NCI-H187 treated with DMSO at 0.1 percent for 48 hours (cell line): Measurements from ENCODE around the gene IRF8.
"Not testable (repeated sequence)": the region's sequence is repeated elsewhere in the genome, so short reads cannot be mapped to it uniquely, and the experiment has no call there.

Source experiments
- DNase-seq: peaks from one replicate; lab custom pipeline; 2025; lab: John Stamatoyannopoulos, UW

Gene IRF8

DNA sequence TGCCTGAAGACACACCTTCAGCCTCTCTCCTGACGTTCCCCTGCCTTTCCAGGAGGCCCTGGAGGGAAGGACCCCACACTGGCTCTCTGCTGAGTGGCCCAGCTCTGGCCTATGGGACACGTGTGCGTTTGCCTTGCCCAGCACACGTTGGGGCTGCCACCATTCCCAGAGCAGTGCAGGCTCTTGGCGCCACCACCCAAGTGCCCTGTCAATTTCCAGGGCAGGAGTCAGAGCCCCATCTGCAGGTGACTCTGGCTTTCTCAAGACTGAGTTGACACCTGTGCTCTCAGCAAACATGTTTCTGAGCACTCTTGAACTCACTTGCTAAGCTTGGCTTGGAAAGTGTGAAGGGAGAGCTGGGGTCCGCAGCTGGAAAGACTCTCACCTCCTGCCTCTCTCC is 4.7 kb upstream of the IRF8 start:
- no peak for DNase-seq

DNA sequence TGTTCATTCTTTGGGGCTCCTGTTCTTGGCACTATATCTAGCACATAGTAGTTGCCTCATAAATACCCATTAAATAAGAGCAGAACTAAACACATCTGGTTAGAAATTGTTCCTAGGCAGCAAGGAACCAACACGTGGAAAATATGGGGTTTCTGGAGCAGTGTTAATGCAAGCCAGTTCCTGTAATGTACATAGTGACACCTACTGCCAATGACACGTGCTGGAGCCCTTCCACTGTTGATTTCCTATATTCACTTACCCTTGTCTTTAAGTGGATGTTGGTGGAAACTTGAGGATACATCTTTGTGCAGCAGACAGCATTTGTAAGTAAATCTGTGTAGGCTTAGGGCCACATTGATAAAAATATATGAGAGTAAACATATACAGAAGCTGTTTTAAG is 1.6 kb upstream of the IRF8 start:
- no peak for DNase-seq

DNA sequence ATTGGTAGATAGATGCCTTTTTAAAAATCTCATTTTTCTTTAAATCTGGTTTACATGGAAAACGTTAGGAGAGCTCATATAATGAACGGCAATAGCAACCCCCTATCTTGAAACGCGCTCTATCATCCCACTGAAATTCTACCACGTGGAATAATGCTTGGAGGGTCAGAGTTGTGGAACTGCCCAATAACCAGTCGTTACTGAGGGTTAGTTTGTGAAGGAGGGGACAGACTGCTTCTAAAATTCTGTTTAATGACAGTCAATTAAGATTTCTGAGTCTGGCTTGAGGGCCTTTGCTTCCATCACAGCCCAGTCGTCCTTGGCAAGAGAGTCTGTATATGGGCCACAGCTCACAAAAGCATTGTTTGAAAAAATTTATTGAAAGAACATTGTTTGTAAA is 482 bp downstream of the IRF8 start:
- DNase-seq = no peak

DNA sequence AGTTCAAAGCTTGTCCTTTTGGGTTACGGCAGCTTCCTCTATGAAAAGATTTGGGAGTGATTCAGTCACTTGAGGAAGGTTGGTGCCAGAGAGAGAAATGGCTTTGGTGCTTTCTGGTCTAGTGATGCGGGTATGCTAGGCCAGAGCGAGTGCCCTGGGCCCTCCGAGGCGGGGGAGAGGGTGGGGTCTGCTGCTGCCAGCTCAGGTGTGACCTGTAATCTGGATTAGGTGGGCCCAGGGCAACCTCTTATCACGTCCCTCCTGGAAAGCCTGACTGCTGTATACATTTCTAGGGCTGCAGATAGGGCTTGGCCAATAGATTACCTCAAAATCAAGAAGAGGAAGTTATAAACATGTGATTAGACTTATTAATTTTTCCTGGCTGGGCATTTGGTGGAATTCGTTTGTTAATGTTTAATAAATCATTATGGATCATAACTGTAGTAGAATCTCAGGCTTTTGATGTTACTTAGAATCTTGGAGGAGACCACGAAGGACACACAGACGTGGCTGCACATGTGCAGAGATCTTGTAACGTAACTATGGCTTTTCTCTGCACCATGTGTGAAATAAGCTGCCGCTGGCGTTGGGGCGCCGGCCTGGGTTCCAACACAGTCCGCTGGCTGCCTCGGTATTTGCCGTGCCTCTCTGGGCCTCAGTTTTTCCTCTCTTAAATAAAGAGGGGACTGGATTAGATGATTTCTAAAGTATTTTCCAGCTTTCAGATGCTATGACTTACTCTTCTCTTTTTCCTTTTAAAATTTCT is 1.2 kb downstream of the IRF8 start:
- no peak for DNase-seq

DNA sequence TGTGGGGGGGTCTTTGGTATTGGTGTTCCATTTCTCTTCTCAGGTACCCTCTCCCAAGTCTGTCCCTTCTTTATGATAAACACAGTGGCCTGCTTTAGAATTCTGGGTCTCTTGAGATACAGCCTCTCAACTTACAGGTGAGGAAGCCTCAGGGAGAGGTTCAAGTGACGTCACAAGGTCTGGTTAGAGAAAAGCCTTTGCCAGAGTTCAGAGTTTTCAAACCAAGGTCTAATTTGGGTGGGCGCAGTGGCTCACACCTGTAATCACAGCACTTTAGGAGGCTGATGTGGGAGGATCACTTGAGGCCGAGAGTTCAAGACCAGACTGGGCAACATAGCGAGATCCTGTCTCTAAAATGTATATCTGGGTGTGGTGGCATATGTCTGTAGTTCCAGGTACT is 2.1 kb downstream of the IRF8 start:
- no peak for DNase-seq

DNA sequence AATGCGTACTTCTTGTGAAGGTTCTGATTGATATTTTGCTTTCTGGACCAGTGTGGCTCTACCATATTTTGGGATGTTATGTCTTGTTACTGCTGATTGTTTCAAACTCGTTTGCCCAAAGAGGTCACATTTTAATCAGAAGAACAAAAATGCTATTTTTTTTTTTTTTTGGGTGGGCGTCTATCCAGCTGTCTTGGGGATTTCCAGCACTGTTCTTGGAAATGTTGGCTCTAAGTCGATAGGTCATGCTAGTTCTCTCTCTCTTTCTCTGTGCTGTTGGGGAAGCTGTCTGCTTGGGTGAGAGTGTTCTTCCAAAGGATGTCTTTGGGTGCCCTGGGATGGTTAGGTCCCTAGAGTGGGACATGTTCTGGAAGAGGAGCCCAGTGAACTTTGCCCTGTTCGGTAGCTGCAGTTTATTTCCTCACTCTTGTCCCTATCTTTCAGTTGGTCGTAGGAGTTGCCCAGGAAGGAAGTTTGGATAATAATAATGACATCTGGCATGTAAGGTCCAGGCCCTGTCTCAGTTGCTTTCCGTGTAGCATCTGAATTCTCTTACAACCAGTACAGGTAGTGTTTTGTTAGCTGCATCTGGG is 2.9 kb downstream of the IRF8 start:
- no peak for DNase-seq

DNA sequence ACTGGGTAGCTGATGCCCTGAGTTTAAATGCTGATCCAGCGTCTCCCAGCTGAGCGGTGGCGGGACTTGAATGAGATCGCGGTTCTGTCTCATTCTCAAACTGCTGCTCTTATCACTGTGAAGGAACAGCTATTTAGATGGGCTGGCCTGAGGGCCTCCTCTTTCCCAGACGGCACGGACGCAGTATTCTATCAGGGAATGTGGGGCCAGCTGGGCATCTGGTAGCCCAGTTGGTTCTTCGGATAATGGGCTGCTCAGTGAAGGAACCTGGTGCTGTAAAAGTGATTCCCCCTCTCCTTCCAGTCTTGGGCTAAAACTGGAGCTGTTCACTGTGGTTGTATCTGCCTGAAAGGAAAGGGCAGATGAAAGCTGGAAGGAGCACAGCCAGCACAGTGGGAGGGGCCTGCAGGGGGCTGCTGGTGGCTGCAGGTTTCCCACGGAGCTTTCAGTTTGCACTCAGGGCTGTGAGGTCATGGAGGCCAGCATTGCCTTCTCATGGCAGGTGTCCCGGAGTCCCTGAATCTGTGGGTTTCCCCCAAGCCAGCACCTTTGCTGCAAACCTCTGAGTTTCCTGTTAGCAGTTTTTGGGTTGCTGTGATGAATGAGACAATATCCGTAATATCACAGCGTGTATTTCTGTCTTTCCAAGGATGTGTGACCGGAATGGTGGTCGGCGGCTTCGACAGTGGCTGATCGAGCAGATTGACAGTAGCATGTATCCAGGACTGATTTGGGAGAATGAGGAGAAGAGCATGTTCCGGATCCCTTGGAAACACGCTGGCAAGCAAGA is 3.6 kb downstream of the IRF8 start:
- no peak for DNase-seq

DNA sequence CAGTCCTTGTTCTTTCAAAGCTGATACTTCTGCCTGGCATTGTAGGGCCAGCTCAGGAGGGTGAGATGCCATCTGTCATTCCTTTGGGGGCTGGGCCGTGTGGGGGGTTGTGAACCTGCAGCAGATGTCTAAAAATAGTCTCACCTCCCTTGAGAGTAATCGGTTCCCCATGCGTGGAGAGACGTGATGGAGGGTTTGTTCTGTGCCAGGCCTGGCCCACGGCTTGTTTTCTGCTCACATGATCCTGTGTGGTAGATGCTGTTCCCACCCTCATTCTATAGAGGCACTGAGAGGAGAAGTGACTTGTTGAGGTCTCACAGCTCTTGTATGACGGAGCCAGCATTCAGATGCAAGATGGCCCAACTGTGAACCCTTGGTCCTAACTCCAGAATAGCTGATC is 4.6 kb downstream of the IRF8 start:
- DNase-seq = no peak

DNA sequence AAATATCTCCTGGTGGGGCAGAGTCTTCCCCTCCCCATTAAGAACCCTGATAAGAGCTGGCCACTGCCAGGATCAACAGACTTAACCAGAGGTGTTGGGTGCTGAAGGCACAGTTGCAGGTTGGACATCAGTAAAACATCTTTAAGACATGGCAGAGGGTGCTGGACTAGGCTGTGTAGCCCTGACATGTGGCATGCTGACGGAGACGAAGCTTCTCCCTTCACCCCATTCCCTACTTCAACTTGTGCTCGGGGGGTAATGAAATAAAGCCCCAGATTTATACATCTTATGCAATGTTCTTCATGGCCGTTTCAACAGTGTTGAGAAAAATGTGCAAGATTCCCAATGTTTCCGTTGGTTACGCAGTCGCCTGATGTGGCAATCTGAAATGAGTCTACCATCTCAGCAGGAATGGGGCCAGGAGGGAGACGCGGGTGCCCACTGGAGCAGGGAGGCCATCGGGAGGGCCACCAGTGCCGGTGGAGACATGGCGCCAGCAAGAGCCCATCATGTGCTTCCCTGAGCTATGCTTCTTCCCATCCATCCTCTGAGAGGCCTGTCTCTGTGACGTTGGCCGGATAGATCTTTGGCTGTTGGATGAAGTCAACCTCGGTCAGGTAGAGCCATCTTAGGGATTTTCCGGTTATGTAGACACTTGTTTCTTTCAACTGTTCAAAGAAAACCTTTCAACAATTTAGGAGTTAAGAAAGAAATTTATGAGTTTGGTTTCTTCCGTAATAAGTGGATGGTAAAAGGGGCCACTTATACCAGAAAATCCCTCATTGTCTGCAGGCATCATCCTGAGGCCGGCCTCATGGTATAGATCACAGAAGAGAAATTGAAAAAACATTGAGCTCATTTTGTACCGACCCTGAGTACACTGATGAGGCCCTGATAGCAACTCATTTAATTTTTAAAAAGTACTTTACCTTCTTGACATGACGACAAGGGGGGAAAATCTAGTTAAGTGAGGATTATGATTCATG is 6.4 kb downstream of the IRF8 start:
- no peak for DNase-seq

DNA sequence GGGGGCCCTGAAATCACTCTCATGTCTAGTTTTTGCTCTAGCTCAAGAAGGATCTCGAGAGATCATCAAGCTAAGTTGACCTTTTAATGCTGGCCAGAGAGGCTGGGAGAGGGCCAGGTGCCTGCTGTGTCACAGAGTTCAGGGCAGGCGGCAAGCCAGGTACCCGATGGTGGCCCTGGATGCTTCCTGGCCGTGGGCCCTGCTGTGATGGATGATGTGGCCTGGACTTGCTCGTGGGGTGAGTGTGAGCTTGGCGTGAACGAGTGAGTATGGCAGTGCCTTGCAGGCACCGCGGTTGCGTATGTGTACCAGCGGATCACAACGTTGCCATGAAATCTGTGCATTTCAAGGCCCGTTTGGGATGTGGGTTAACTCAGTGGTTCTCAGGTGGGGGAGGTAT is 7.4 kb downstream of the IRF8 start:
- no peak for DNase-seq

DNA sequence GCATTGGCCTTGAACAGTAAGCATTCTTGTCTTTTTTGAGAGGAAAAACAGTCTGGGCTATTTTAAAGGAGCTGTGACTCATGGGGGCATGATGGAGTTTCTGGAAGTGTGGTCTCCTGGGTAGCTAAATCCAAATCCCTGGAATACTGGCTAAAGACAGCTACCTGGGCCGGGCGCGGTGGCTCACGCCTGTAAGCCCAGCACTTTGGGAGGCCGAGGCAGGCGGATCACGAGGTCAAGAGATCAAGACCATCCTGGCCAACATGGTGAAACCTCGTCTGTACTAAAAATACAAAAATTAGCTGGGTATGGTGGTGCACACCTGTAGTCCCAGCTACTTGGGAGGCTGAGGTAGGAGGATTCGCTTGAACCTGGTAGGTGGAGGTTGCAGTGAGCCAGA is 8.3 kb downstream of the IRF8 start:
- not testable (repeated sequence) for DNase-seq

DNA sequence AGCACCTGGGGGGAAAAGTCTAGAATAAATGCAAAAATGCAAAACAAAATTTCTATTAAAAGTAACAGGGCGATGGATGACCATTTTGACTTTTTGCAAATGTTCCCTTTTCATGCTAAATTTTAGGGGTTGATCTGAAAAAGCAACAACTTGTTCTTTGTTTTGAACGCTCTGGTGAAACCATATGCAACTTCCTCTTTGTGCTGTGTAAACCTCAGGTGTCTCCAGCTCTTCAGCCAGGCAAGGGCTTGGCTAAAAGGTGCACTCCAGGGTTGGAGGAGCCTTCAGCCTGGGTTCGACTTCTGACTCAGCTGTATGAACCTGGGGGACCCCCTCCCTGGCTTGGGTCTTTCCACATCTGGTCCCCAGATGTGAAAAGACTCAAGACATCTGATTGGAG is 9.5 kb downstream of the IRF8 start:
- no peak for DNase-seq

DNA sequence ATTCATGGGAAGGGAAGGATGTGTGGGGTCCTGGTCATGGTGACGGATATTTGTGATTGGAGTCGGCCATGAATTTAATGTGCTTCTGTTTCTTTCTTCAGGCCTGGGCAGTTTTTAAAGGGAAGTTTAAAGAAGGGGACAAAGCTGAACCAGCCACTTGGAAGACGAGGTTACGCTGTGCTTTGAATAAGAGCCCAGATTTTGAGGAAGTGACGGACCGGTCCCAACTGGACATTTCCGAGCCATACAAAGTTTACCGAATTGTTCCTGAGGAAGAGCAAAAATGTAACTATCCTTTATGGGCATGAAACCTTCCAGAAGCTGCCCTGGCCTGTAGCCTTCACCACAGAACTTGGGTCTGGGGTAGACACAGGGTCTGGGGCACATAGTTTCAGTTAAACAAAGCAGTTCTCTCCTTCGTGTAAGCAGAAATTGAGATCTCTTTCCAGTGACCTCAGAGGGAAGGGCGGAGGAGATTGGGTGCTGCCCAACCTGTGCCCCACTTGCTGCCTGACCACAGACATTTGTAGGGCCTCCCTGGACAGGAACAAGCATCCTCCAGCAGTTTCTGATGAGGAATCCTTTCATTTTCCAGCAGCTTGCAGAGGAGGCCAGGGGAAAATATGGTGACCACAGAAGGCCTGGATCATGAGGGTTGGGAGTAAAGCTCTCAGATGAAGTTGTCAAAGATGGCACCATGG is 10.1 kb downstream of the IRF8 start:
- DNase-seq = no peak

DNA sequence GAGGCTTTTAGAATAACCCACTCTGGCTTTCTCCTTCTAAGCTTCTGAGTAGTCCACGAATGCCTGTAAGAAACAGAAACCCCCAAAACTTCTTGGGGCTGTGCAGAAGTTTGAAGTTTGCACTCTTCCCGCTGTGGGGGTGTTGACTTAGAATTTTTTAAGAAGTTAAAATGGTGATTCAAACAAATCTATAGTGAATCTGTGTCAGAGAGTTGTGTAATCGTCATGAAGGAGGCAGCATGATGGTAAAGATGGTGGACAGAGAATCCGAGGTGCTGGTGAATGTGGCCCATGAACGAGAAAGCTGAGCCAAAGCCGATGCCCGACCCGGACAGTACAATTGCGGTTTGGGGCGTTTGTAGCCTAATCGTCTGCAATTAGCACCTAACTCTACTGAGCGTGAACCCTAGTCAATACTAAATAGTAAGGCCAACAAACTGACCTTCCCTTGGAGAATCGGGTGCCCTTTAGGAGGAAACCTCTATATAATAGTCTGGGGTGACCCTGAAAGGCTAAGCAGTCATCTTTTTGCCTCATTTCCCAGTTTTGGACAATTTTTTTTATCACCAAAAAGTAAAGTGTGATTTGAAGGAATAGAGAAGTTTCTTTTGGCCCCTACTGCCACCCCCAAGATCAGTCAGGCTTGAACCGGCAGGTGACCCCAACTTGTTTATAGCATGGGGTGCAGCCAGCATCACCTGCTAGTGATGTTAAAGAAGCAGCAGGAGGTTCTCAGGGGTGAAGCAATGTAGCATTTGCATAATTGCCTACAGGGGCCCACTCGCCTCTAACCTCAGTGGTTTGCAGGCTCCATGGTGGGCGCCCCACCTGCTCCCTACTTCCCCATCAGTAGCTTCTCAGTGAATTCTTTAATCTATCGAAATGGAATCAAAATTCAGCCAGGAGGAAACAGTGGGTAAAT is 11.2 kb downstream of the IRF8 start:
- DNase-seq = no peak

DNA sequence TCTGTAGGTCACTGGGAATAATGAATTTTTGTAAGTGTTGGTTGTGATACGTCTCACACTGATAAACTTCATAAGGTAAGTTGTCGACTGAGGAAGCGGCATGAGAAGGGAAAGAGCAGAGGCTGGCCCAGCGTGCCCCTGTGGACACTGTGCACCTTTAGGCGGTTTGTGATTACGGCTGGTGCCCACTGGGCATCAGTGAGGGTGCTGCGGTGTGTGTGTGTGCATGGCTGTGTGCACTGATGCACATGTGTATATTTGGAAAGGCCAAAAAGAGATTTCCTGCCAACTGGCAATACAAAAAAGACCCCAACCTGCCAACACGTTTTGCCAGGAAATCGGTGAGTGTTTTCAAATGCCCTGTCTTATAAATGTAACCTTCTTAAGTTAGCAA is 11.9 kb downstream of the IRF8 start:
- DNase-seq = no peak

DNA sequence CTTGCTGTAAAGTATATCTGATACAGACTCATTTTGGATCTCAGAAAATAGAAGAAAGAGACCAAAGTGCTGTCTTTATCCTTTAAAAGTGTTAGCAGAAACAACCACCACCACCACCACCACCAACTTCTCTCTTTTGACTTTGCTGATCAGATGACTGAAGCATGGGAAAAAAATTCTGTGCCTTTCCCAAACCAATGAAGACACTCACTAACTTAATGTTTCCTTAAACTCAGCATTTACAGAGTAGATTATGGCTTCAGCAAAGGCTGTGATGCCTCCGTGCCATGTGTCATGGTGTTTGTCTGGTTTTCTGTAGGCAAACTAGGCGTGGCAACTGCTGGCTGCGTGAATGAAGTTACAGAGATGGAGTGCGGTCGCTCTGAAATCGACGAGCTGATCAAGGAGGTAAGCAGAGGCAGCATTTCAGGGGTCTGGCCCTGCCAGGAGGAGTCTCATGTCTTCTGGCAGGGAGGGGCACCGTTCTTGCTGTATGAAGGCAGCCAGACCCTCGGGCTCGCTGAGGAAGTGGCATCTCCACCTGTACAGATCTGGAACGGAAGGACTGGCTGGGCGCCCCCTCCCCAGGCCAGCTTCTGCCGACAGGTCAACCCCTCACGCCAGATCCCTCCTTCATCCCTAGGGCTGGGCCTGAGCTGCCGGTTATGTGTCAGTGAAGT is 12.4 kb downstream of the IRF8 start:
- no peak for DNase-seq

DNA sequence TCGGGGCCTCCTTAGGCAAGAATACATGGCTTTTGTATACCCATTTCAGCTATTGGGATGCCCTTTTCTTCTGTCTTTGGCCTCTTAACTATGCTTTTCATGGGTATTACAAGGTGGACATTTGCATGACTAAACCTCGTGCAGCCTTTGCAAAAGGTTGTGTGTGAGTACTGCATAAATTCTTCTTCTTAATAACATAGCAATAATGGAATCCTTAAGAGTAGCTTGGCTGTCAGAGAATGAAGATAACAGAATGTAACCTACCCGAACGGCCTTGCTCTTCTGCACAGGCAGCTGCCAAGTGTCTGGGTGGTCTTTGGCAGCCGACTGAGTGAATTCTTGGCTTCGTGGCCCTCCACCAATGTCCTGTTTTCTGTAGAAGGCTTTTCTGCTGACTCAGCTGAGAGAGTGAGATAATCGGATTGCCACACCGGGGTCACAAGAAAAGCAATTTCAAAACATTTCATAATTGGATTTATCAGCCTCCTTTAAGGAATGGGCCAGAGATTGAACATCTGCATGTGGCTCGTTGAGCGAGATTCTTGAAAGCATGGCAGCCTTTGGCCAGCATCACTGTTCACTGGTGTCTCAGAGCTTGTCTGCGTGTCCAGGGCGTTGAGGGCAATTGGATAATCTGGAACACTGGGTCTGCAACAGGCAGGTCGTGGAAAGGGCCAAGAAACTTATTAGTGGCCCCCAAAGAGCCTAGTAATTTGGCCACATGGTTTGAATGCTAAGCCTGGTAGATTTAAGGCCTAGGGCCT is 13.4 kb downstream of the IRF8 start:
- DNase-seq = no peak

DNA sequence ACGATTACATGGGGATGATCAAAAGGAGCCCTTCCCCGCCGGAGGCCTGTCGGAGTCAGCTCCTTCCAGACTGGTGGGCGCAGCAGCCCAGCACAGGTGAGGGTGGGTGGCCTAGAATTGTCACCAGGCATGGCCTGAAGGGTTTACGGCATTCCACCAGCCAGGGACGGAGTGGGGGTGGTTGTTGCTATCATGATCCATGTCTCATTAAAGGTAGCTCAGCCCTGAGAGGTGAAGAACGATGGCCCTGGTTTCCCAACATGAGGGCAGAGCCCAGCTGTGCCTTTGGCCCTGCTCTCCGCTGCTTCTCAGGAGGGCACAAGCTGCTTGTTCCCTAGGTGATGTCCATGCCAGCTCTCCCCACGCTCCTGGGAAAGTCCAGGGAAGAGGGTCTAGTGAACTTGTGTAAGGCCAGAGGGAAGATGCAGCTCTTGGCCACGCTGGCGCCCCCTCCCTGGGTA is 14.2 kb downstream of the IRF8 start:
- no peak for DNase-seq
